Liver (tissue), 9 donors: ENCODE results near the gene TESPA1. TPM values are rescaled to one million over a fixed set of nuclear protein-coding genes. Genes with fewer than 3 reads are reported as not detected.
A peak's percentile ranks its signal among the peaks of the same experiment; 100 is the strongest.

ENCODE experiments used
- DNase-seq: peaks from one replicate; pipeline ENCODE4 v3.0.0-alpha.2; 2017; ENCODE audit warnings: low spot score
- H3K27ac ChIP-seq, 2 donors: one replicate each; pipeline ENCODE4 v1.7.0; 2013; ENCODE audit warnings: inconsistent platforms in 2 of 2, low read length in 2 of 2, control low read depth in 1 of 2, low read depth in 1 of 2, mild to moderate bottlenecking in 1 of 2
- H3K27me3 ChIP-seq, 4 donors: one replicate each; pipeline versions ENCODE4 v1.6.1 to v1.7.0; 2013; ENCODE audit warnings: low read length in 3 of 4, inconsistent platforms in 1 of 4, mild to moderate bottlenecking in 1 of 4, moderate library complexity in 1 of 4; ENCODE audit not compliant: control insufficient read depth in 4 of 4, insufficient read depth in 4 of 4
- H3K36me3 ChIP-seq, 4 donors: one replicate each; pipeline versions ENCODE4 v1.6.1 to v1.7.0; 2013; ENCODE audit warnings: low read length in 3 of 4, mild to moderate bottlenecking in 3 of 4, low read depth in 1 of 4, moderate library complexity in 1 of 4; ENCODE audit not compliant: control insufficient read depth in 4 of 4, insufficient read depth in 3 of 4
- H3K4me1 ChIP-seq, 4 donors: one replicate each; pipeline versions ENCODE4 v1.6.1 to v1.7.0; 2013; ENCODE audit warnings: low read length in 3 of 4, mild to moderate bottlenecking in 3 of 4, moderate library complexity in 1 of 4; ENCODE audit not compliant: control insufficient read depth in 4 of 4, insufficient read depth in 4 of 4
- H3K4me3 ChIP-seq, 3 donors: one replicate each; pipeline versions ENCODE4 v1.6.1 to v1.7.0; 2013; ENCODE audit warnings: low read length in 3 of 3, control low read depth in 1 of 3, low read depth in 1 of 3, mild to moderate bottlenecking in 1 of 3
- H3K9ac ChIP-seq, 2 donors: one replicate each; pipeline ENCODE4 v1.7.0; 2013; ENCODE audit warnings: low read length in 2 of 2, mild to moderate bottlenecking in 2 of 2, moderate library complexity in 2 of 2, control low read depth in 1 of 2, low read depth in 1 of 2
- H3K9me3 ChIP-seq, 4 donors: one replicate each; pipeline versions ENCODE4 v1.6.1 to v1.7.0; 2013; ENCODE audit warnings: low read length in 3 of 4; ENCODE audit not compliant: control insufficient read depth in 4 of 4
- EGR1 ChIP-seq, 2 donors: IDR thresholded peaks; 2 replicates each; pipeline ENCODE4 v1.6.1; 2016 to 2018; ENCODE audit warnings: antibody characterized with exemption in 2 of 2, low read depth in 2 of 2
- FOXA1 ChIP-seq: IDR thresholded peaks from 2 replicates; pipeline ENCODE4 v1.6.1; 2016; ENCODE audit warnings: antibody characterized with exemption
- GABPA ChIP-seq, 2 donors: IDR thresholded peaks in 1 of 2; conservative IDR thresholded peaks in 1 of 2; 2 replicates each; pipeline ENCODE4 v1.6.1; 2016; ENCODE audit warnings: antibody characterized with exemption in 2 of 2, mild to moderate bottlenecking in 1 of 2, moderate library complexity in 1 of 2
- HNF4A ChIP-seq, 2 donors: conservative IDR thresholded peaks; 2 replicates each; pipeline ENCODE4 v1.6.1; 2016; ENCODE audit warnings: antibody characterized with exemption in 2 of 2, mild to moderate bottlenecking in 2 of 2
- HNF4G ChIP-seq: IDR thresholded peaks from 2 replicates; pipeline ENCODE4 v1.6.1; 2016; ENCODE audit warnings: antibody characterized with exemption
- NR2F2 ChIP-seq: IDR thresholded peaks from 2 replicates; pipeline ENCODE4 v1.6.1; 2016; ENCODE audit warnings: antibody characterized with exemption
- RAD21 ChIP-seq, 2 donors: IDR thresholded peaks; 2 replicates each; pipeline ENCODE4 v1.6.1; 2016; ENCODE audit warnings: antibody characterized with exemption in 2 of 2, mild to moderate bottlenecking in 2 of 2
- RXRA ChIP-seq, 2 donors: IDR thresholded peaks; 2 replicates each; pipeline ENCODE4 v1.6.1; 2017 to 2018; ENCODE audit warnings: antibody characterized with exemption in 2 of 2, mild to moderate bottlenecking in 1 of 2
- TAF1 ChIP-seq: conservative IDR thresholded peaks from 2 replicates; pipeline ENCODE4 v1.6.1; 2016; ENCODE audit warnings: antibody characterized with exemption, mild to moderate bottlenecking
- ZBTB33 ChIP-seq: IDR thresholded peaks from 2 replicates; pipeline ENCODE4 v1.6.1; 2016; ENCODE audit warnings: antibody characterized with exemption
- WGBS: extraction: QIAGEN DNeasy Blood & Tissue Kit; methylation state at CpG from one replicate; pipeline ENCODE4 v1.1.7; 2013; 5-methylcytosine and 5-hydroxymethylcytosine counted together
- polyA plus RNA-seq, 2 donors: library from polyadenylated mRNA; stranded (reverse) in 1 of 2; unstranded in 1 of 2; fragments of 200-250 nt in 1 of 2; fragments of >200 nt in 1 of 2; fragmentation: Nextera tagmentation in 1 of 2; extraction: Ambion mirVana in 1 of 2; gene quantifications; one replicate each; pipeline versions ENCODE4 v1.2.1 to v1.2.3, GENCODE V29; 2013 to 2015
- total RNA-seq, 2 donors: library from RNA; depleted of rRNA; stranded (reverse); fragments of >200 nt; gene quantifications; one replicate each; pipeline ENCODE4 v1.2.3, GENCODE V29; 2014
- TF ChIP-seq, protein P1 (sequence below): IDR thresholded peaks from 2 replicates; pipeline ENCODE4 v1.6.1; 2016; ENCODE audit warnings: antibody characterized with exemption
- TF ChIP-seq, protein P2 (sequence below): fragments of 150-350 bp; IDR thresholded peaks from 2 replicates; pipeline ENCODE4 v1.5.1; 2017; ENCODE audit warnings: improper control_type of control experiment, low read depth, low read length; ENCODE audit not compliant: missing input control
- TF ChIP-seq, protein P3 (sequence below): IDR thresholded peaks from 2 replicates; pipeline ENCODE4 v1.6.1; 2016; ENCODE audit warnings: antibody characterized with exemption
- donor health status: healthy.
- donor health status: healthy.
- donor health status: healthy.
- donor health status: healthy.
- donor health status: healthy.

TESPA1 gene
- total RNA-seq = 1 to 10 TPM in 1 of 2 donors, under 1 TPM in 1; 0.50 to 3.2 TPM
- polyA plus RNA-seq = under 1 TPM; 0.10 to 0.35 TPM

DNA sequence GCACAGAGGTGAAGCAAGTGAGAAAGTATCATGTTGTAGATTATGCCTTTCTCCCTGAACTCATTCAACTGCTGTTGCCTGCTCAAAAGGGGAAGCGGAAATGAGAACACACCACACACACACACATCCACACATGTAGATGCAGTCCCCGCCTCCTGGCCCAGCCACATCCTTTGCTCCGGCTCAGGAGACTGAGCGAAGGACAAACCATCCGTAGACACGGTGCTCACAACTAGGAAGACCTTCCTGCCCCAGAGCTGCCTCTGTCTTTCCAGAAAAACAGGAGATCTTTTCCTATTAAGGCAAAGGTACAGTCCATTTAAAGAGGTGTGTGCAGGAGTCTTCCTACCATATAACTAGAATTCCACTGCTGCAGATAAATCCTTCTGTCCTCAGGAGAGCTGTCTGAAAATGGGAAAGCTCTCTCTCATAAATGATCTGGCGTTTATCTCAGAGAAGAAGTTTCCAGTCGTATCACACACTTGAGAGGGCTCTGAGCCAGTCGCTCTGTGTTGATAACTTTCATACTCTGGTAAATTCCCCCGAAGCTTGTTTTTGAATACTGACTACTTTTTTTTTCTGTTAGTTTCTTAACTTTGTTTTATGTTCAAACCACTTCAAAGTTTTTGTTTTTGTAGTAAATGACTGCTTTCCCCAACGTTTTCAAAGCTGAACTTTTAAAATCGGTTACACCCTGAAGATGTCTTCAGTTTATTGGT is at the start of gene TESPA1:
Gene TESPA1, minus strand, starts transcription at position 105 of the 719 bp plus-strand sequence. CDS start 10,200 bp downstream, outside the sequence.
- peak; percentile 53 for DNase-seq
- peak within 1 kb of the TSS in 1 of 2 donors; percentile 44 for H3K9ac ChIP-seq

DNA sequence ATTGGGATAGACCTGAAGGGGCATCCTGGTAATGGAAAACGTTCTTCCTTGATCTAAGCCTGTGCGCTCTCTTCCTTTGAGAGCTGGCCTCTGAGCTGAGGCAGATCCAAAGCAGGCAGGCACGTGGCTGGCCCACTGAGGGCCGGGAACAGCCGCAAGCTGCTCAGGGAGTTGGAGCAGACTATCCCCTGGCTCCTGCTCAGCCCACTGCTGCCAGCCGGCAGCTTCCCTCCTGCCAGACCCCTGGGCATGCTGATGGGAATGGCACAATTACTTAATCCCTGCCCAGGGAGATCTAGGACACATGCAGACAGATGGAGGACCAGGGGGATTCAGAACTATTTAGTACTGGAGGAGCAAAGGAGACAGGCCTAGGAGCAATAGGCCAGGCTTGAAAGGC is 49.7 kb upstream of the TESPA1 start:
- Histone ChIP-seq H3K27ac (no peak overlapping the region), H3K36me3 (no peaks in the 10 kb centered on the region), H3K4me1 (no peaks in the 10 kb centered on the region), H3K4me3 (no peak overlapping the region), H3K9me3 (no peaks in the 10 kb centered on the region), H3K9ac (no peak overlapping the region), H3K27me3 (peaks cover 0 to 11% (median 0%) of the 10 kb centered on the region in 4 donors)
- TF ChIP-seq NR2F2 (no peak), TAF1 (no peak), ZBTB33 (no peak)
- TF ChIP-seq, protein P1, sequence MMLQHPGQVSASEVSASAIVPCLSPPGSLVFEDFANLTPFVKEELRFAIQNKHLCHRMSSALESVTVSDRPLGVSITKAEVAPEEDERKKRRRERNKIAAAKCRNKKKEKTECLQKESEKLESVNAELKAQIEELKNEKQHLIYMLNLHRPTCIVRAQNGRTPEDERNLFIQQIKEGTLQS = no peak
- TF ChIP-seq, protein P2, sequence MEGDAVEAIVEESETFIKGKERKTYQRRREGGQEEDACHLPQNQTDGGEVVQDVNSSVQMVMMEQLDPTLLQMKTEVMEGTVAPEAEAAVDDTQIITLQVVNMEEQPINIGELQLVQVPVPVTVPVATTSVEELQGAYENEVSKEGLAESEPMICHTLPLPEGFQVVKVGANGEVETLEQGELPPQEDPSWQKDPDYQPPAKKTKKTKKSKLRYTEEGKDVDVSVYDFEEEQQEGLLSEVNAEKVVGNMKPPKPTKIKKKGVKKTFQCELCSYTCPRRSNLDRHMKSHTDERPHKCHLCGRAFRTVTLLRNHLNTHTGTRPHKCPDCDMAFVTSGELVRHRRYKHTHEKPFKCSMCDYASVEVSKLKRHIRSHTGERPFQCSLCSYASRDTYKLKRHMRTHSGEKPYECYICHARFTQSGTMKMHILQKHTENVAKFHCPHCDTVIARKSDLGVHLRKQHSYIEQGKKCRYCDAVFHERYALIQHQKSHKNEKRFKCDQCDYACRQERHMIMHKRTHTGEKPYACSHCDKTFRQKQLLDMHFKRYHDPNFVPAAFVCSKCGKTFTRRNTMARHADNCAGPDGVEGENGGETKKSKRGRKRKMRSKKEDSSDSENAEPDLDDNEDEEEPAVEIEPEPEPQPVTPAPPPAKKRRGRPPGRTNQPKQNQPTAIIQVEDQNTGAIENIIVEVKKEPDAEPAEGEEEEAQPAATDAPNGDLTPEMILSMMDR = no peak
- DNase-seq = no peak
- 68% methylated on average over 6 of the region's 6 CpGs for WGBS

More for the DNA sequence above, at the start of gene TESPA1:
- 55% methylated on average over 12 of the region's 12 CpGs for WGBS
- TF ChIP-seq FOXA1 = no peak
- TF ChIP-seq, protein P3, sequence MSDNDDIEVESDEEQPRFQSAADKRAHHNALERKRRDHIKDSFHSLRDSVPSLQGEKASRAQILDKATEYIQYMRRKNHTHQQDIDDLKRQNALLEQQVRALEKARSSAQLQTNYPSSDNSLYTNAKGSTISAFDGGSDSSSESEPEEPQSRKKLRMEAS = no peak
- no peak for TF ChIP-seq HNF4A (conservative IDR thresholded peaks at IDR 0.05)
- TF ChIP-seq GABPA (IDR thresholded peaks at IDR 0.05 in 1 of 2, conservative IDR thresholded peaks at IDR 0.05 in 1 of 2) = peak in 1 of 2 donors; percentile 50
- no peak for TF ChIP-seq NR2F2
- TF ChIP-seq HNF4G = no peak
- TF ChIP-seq, protein P1 = no peak
- H3K4me1 ChIP-seq = peaks cover 0 to 2% (median 0%) of the 10 kb centered on the region in 4 donors
- no peaks in the 10 kb centered on the region for H3K9me3 ChIP-seq
- H3K27me3 ChIP-seq = no peaks in the 10 kb centered on the region
- H3K36me3 ChIP-seq = no peaks in the 10 kb centered on the region
- H3K27ac ChIP-seq = no peak within 1 kb of the TSS
- H3K4me3 ChIP-seq = no peak within 1 kb of the TSS

DNA sequence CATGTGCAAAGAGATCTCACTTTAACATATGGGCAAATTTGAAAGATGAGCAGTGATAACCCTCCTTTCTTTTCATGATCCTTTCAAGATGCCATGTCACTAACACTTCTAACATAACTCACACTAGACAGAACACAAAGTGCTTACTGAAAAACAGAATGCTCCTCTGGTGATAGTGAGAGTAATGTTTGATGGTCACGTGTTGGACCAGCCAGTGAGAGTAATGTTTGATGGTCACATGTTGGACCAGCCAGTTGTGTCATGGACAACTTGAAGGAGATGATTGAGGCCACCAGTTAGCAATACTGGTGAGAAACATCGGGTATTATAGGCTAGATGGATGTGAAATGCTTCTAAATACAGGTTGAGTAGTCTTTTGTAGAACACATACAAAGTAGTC is 40.9 kb upstream of the TESPA1 start:
- DNase-seq = no peak
- TF ChIP-seq RXRA (IDR thresholded peaks at IDR 0.05) = no peak
- TF ChIP-seq EGR1 (IDR thresholded peaks at IDR 0.05; ENCODE audit: low read depth in 2 of 2) = no peak
- no peak for TF ChIP-seq RAD21 (IDR thresholded peaks at IDR 0.05)
- TF ChIP-seq GABPA (IDR thresholded peaks at IDR 0.05 in 1 of 2, conservative IDR thresholded peaks at IDR 0.05 in 1 of 2) = no peak
- Histone ChIP-seq H3K27ac (no peak overlapping the region), H3K4me1 (no peaks in the 10 kb centered on the region), H3K4me3 (no peak overlapping the region), H3K36me3 (no peaks in the 10 kb centered on the region), H3K27me3 (peaks cover 0 to 7% (median 2%) of the 10 kb centered on the region in 4 donors), H3K9ac (no peak overlapping the region), H3K9me3 (no peaks in the 10 kb centered on the region)
- 53% methylated on average over 2 of the region's 2 CpGs for WGBS
